Ovary (tissue), 3 donors: ENCODE results near the gene OPCML.

Source experiments
- CTCF ChIP-seq, 3 donors: fragments of 450-650 bp in 2 of 3; fragments of 200-600 bp in 1 of 3; IDR thresholded peaks; one replicate each; pipeline versions ENCODE4 v1.5.1 to v1.8.0; 2016 to 2022; ENCODE audit warnings: antibody characterized with exemption in 3 of 3, mild to moderate bottlenecking in 1 of 3
- POLR2A ChIP-seq: fragments of 450-650 bp; IDR thresholded peaks from one replicate; pipeline ENCODE4 v1.6.1; 2017; ENCODE audit warnings: antibody characterized with exemption, mild to moderate bottlenecking, moderate library complexity
- donor health status: DM: no; HTN: no; CAD: no.

GRCh38 chr11:133491680-133492383 lies 40.5 kb downstream of the OPCML start:
- TF ChIP-seq CTCF (IDR thresholded peaks at IDR 0.05) (no peak), POLR2A (no peak)
